GM19193 (cell line): Measurements from ENCODE around the gene PREX1.

ENCODE experiments used
- POLR2A ChIP-seq: IDR thresholded peaks from 4 replicates; pipeline ENCODE4 v1.6.1; 2011; ENCODE audit not compliant: insufficient read depth, insufficient read length; ENCODE audit errors: extremely low read depth

Gene PREX1

GRCh38 chr20:48795732-48796131 lies 32.1 kb downstream of the PREX1 start:
- no peak for TF ChIP-seq POLR2A

- no peak for TF ChIP-seq POLR2A
These were observed 32.9 kb downstream of the PREX1 start for GRCh38 chr20:48794816-48795457.

- TF ChIP-seq POLR2A = no peak
These were observed 33.4 kb downstream of the PREX1 start for GRCh38 chr20:48794360-48794759.

GRCh38 chr20:48793776-48794175 lies 34.0 kb downstream of the PREX1 start:
- no peak for TF ChIP-seq POLR2A

- TF ChIP-seq POLR2A = no peak
These were observed 36.1 kb downstream of the PREX1 start for GRCh38 chr20:48791666-48792071.

DNA sequence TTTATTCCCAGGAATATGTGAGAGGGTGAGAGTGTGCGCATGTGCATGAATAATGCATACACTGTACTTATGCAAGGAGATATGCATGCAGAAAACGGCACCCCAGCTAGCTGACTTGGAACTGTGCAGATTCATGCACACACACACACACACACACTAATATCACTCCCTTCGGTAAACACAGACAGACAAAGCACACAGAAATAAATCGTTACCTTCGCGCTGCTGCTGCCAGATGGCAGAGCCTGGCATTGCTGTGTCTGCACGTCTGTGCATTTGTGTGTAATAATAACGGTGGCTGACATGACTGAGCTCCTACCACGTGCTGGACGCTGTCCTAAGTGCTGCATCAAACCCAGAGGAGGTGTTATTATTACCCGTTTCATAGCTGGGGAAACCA lies 36.8 kb downstream of the PREX1 start:
- no peak for TF ChIP-seq POLR2A

GRCh38 chr20:48790473-48791003 lies 37.3 kb downstream of the PREX1 start:
- TF ChIP-seq POLR2A = no peak

DNA sequence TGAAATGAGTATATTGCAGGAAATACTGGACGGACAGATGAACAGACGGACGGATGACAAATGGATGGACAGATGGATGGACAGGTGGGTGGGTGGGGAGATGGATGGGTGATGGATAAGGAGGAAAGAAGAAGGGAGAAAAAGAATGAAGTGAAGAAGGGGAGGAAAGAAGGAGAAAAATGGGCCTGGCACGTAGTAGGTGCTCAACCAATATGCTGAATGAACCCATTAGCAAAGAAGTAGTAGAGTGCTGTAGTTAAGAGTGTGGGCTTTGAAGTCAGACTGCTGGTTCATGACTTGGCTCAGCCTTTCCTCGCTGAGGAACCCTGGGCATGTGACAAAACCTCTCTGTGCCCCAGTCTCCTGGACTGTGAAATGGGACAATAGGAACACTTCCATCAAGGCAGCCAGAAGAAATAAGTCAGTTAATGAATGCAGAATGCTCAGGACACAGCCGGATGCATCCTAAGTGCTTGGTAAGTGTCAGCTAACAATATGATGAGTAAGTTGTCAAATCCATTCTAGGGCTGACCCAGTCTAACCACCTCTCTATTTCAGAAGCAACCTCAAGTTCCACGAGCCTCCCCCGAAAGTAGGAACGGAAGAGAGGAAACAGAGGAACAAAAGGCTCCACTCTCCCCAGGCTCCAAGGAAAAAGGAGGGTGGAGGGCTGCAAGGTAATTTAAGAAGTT lies 37.9 kb downstream of the PREX1 start:
- no peak for TF ChIP-seq POLR2A

DNA sequence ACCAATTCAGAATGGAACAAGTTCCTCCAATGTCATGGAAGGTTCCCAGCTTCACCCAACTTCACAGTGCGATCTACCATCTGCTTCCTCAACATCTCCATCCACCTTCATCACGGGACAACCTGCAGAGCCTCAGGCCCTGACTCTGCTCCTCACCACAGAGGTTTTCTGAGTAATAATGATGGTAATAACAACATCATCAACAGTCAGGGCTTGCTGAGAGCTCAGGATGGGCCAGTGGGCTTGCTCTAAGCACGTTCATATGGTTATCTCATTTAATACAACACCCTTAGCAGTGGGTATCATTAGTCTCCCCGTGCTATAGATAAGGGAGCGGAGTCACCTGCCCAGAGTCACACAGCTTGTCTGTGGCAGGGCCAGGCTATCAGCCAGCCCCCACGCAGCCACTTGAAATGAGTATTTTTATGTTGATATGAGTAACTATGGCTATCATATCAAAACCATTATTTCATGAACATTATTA lies 38.6 kb downstream of the PREX1 start:
- TF ChIP-seq POLR2A = no peak

DNA sequence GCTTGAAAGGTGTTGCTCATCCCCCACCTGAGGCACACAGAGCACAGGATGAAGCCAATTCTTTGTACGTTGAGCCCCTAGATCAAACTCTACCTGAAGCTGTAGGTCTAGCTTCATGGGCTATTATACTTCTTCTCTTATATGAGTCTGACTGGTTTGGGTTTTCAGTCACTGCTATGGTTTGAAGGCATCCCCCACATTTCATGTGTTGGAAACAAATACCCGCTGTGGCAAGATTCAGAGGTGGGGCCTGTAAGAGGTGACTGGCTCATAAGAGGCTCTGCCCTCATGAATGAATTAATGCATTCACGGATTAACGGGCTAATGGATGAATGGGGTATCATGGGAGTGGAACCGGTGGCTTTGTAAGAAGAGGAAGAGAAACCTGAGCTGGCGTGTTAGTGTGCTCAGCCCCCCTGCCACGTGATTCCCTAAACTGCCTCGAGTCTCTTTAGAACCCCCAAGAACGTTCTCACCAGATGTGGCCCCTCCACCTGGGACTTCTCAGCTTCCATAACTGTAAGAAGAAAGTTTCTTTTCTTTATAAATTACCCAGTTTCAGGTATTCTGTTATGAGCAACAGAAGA lies 39.2 kb downstream of the PREX1 start:
- no peak for TF ChIP-seq POLR2A

GRCh38 chr20:48787861-48788375 lies 39.9 kb downstream of the PREX1 start:
- TF ChIP-seq POLR2A = no peak

GRCh38 chr20:48786951-48787705 lies 40.7 kb downstream of the PREX1 start:
- no peak for TF ChIP-seq POLR2A

- TF ChIP-seq POLR2A = no peak
These were observed 42.0 kb downstream of the PREX1 start for GRCh38 chr20:48785801-48786200.

- TF ChIP-seq POLR2A = no peak
These were observed 42.5 kb downstream of the PREX1 start for GRCh38 chr20:48785256-48785655.

GRCh38 chr20:48784273-48784641 lies 43.5 kb downstream of the PREX1 start:
- TF ChIP-seq POLR2A = no peak
